Activated CD4-positive, alpha-beta T cell treated with anti-CD3 and anti-CD28 coated beads for 36 hours (primary cell): Measurements from ENCODE around the gene CPEB3. TPM values are rescaled to one million over a fixed set of nuclear protein-coding genes. Genes with fewer than 3 reads are reported as not detected.
"Not testable (repeated sequence)": the region's sequence is repeated elsewhere in the genome, so short reads cannot be mapped to it uniquely, and the experiment has no call there.

ENCODE experiments used
- ATAC-seq: fragments of 200-7000 bp; cut with Tn5 transposase; one replicate; pipeline ENCODE4 v1.10.0; 2021; ENCODE audit warnings: mild to moderate bottlenecking, moderate library complexity
- CTCF ChIA-PET: fragments of 350-600 bp; sonication (Branson Sonifier 250); formaldehyde crosslinking; loops from one replicate; lab custom pipeline; 2021; ENCODE audit warnings: antibody characterized with exemption; lab: Charles Lee
- POLR2A ChIA-PET: fragments of 350-600 bp; sonication (Branson Sonifier 250); formaldehyde crosslinking; loops from one replicate; lab custom pipeline; 2021; ENCODE audit warnings: antibody characterized with exemption, inconsistent platforms; lab: Charles Lee
- DNase-seq: peaks from one replicate; pipeline ENCODE4 v3.0.0-alpha.2; 2020
- H3K27ac Mint-ChIP-seq: one replicate; pipeline ENCODE4 v1.8.0; 2021; ENCODE audit warnings: mixed read lengths
- H3K27me3 Mint-ChIP-seq: one replicate; pipeline ENCODE4 v1.8.0; 2021; ENCODE audit warnings: mixed read lengths
- H3K36me3 Mint-ChIP-seq: one replicate; pipeline ENCODE4 v1.8.0; 2021; ENCODE audit warnings: low read depth, mixed read lengths
- H3K4me1 Mint-ChIP-seq: one replicate; pipeline ENCODE4 v1.8.0; 2021; ENCODE audit warnings: mixed read lengths
- H3K4me3 Mint-ChIP-seq: one replicate; pipeline ENCODE4 v1.8.0; 2021; ENCODE audit warnings: mild to moderate bottlenecking, moderate library complexity, mixed read lengths
- H3K9me3 Mint-ChIP-seq: one replicate; pipeline ENCODE4 v1.8.0; 2021; ENCODE audit warnings: low read depth, mixed read lengths
- intact Hi-C, 2 experiments: fragments of 100-400 bp; cut with DNase I in 1 of 2; cut with micrococcal nuclease in 1 of 2; formaldehyde crosslinking; loops; one replicate each; pipeline versions ENCODE4 v1.14.2 to v1.15.1; 2022 to 2024; cut with DNase I, micrococcal nuclease
- total RNA-seq, 2 experiments: library from RNA; stranded (reverse); gene quantifications; one replicate each; pipeline ENCODE4 v1.2.3, GENCODE V29; 2021

The CPEB3 gene
- total RNA-seq, 2 experiments from 2014 or later, result 1.4 to 1.8 TPM

DNA sequence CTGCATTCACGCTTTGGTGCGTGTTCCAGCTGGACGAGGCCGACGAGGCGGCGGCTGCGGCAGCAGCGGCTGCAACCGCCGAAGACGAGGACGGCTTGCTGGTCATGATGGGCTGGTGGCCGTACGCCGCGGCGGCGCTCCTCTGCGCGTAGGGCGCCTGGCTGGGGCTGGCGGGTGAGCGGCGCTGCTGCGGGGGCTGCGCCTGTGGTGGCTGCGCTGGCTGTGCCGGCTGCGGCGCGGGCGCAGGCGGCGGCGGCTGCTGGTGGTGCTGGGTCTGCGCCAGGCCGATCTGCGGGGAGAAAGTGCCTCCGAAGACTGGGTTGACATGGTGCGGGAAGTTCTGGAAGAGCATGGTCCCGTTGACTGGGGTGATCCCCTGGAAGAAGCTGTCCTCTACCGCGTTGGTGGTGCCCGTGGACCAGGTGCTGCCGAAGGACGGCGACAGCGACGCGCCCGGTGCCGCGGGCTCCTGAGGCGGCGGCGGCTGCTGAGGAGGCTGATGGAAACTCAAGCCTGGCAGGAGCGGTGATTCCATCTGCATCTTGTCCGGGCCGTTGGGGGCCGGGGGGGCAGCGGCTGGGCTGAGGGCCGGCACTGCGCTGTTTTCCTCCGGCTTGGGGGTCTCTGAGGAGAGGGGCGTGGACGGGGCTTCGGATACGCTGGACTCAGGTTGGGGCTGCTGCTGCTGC, 51.1 kb downstream of the CPEB3 start:
- ChIA-PET POLR2A (no interaction called here), CTCF (no interaction called here)
- Mint-ChIP-seq H3K36me3 (peaks cover 10% of the 10 kb centered on the region), H3K4me1 (peaks cover 29% of the 10 kb centered on the region), H3K27me3 (peaks cover 14% of the 10 kb centered on the region), H3K27ac (peak overlapping the region; percentile 24), H3K4me3 (peak overlapping the region; percentile 72), H3K9me3 (no peaks in the 10 kb centered on the region)
- ATAC-seq (peak; percentile 62), DNase-seq (peak; percentile 64)
- intact Hi-C loops, result loop anchor here (2.0 kb wide), 2 partner anchors 27 to 51 kb away; partner anchors contain the start of genes CPEB3 (in 2 of the 2) and MARCHF5 (in 2 of the 2)

DNA sequence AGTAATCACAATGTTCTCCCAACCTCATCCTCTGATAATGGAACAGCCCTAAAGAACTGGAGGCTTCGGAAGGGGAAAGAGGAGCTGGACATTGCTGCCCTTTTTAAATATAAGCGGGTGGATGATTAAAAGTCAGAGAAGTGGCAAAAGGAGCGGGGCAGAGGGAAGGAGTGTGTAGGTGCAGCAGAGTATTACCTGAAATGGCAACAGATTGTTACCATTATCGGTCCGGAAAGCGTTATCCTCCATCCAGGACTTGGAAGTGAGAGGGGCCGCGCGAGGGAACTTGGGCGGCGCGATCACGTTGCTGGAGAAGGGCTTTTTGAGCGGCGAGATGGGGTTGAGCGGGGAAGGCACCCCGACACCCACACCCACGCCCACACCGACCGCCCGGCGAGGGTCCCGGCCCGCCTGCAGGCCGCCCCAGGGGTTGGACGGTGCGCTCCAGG, 51.7 kb downstream of the CPEB3 start:
- Mint-ChIP-seq H3K36me3 (peaks cover 10% of the 10 kb centered on the region), H3K27me3 (peaks cover 14% of the 10 kb centered on the region), H3K4me1 (peaks cover 27% of the 10 kb centered on the region), H3K4me3 (peak overlapping the region; percentile 69), H3K27ac (no peak overlapping the region), H3K9me3 (no peaks in the 10 kb centered on the region)
- intact Hi-C loops, result no loop called here
- ChIA-PET CTCF (interaction anchor here (0.6 to 0.8 kb wide), 2 partner anchors 8 to 334 kb away, joined by 3 read pairs; no protein-coding TSS in a partner anchor), POLR2A (no interaction called here)
- ATAC-seq (no peak), DNase-seq (no peak)

DNA sequence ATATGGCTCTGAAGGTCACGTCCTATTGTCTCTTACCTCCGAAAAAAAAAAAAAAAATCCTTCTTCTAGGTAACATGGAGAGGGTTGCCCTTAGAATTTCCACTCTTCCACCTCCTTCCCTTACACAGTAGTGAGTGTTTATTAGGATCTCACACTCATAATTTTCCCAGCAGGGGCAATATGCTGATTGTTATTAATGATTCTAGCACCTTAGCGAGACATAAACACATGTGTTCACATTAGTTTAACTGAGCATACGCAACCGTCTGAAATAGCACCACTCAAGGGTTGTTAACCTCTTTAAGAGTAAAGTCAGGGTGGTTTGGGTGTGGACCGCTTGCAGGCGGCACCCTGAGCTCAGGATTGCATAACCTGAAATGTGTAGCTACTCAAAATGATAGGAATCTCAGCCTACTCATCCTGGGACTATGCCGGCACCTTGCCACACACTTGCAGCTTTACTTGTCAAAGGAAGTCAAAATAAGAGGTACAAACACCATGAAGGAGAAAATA, 52.2 kb downstream of the CPEB3 start:
- H3K27me3 Mint-ChIP-seq, result peaks cover 14% of the 10 kb centered on the region
- intact Hi-C loops, result no loop called here
- H3K27ac Mint-ChIP-seq, result no peak overlapping the region
- CTCF ChIA-PET, result interaction anchor here (0.6 to 0.8 kb wide), 2 partner anchors 9 to 334 kb away, joined by 3 read pairs; no protein-coding TSS in a partner anchor
- ATAC-seq (no peak), DNase-seq (no peak)
- POLR2A ChIA-PET, result interaction anchor here (0.7 kb wide), 1 partner anchor 11 kb away, joined by 5 read pairs; no protein-coding TSS in a partner anchor
- peaks cover 10% of the 10 kb centered on the region for H3K36me3 Mint-ChIP-seq
- H3K4me3 Mint-ChIP-seq, result peak overlapping the region; percentile 69
- no peaks in the 10 kb centered on the region for H3K9me3 Mint-ChIP-seq
- peaks cover 27% of the 10 kb centered on the region for H3K4me1 Mint-ChIP-seq

DNA sequence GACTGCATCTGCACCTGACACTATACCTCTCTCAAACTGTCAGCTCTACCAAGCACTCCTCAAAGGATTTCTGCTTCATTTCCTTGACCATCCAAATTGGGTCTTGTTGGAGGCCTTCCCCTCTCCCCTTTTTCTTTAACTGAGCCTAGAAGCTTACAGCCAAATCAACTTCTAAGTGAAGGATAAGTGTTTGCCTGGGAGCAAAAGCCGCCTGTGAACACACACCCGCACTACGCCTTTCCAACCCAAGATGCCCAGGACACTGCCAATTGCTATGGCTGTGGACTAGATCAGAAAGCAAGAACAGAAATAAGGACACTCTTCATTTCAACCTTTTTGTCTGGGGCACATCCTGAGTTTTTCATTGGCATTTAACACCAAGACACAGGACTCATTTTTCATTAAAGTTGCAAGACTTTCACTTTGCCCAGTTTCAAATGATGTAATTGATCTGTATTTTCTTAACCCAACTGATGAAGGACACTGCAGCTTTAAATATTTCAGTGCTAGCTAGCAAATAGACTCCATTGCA, 52.8 kb downstream of the CPEB3 start:
- Mint-ChIP-seq H3K4me1 (peaks cover 24% of the 10 kb centered on the region), H3K27ac (no peak overlapping the region), H3K4me3 (no peak overlapping the region), H3K9me3 (no peaks in the 10 kb centered on the region), H3K27me3 (peaks cover 14% of the 10 kb centered on the region), H3K36me3 (peaks cover 10% of the 10 kb centered on the region)
- no peak for ATAC-seq
- intact Hi-C loops, result no loop called here
- POLR2A ChIA-PET, result interaction anchor here (0.7 kb wide), 1 partner anchor 11 kb away, joined by 5 read pairs; no protein-coding TSS in a partner anchor
- CTCF ChIA-PET, result no interaction called here
- no peak for DNase-seq

DNA sequence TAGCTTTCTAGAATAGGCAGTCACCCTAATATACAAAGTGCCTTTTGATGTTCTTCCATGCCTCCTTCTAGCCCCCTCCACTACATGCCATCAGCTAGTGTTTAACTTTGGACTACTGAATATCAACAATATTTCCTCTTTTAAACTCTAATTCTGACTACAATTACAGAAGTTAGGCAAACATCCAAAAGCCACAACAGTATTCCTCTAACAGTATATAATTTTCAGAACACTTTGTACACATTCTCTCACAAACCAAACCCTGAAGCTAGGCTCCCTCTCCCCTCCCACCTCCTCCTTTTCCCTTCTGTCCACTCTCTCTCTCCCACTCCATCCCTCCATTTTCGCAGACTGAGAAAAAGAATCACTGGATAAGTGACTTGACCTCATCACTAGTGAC, 59.7 kb downstream of the CPEB3 start:
- CTCF ChIA-PET, result interaction anchor here (0.6 kb wide), 1 partner anchor 32 kb away, joined by 4 read pairs; no protein-coding TSS in a partner anchor
- Mint-ChIP-seq H3K4me3 (no peak overlapping the region), H3K27ac (no peak overlapping the region)

DNA sequence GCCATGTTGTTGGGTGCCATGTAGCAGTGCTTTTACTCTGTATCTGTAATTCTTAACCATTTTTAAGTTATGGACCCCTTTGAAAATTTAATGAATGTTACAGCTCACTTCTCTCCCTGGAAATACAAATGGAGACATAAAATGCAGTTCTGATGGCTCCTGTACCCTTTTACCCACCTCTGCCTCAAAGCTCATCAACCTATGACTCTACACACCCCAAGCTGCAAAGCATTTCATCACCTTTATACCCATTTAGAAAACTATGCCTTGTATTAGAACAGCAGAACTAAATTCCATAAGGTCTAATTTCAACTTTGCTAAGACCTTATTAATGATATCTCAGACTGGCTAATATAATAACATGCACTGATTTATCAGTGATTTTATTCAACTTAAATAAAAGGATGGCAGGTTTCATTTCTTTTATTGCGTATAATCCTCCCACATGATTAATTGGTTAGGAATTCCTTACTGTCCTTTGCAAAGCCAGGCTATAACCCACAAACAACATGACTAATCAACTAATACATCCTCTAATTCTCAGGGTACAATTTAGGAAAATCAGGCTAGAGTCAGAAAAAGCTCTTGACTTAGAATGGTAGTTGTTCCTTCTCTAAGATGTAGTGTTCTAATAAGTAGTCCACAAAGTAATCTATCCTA, 68.1 kb downstream of the CPEB3 start:
- ATAC-seq, result no peak
- no peak overlapping the region for H3K4me3 Mint-ChIP-seq
- POLR2A ChIA-PET, result no interaction called here

More for the DNA sequence above, 59.7 kb downstream of the CPEB3 start:
- intact Hi-C loops, result no loop called here
- Mint-ChIP-seq H3K36me3 (no peaks in the 10 kb centered on the region), H3K4me1 (peaks cover 5% of the 10 kb centered on the region), H3K27me3 (no peaks in the 10 kb centered on the region), H3K9me3 (no peaks in the 10 kb centered on the region)
- DNase-seq, result no peak
- ATAC-seq, result no peak
- POLR2A ChIA-PET, result no interaction called here

DNA sequence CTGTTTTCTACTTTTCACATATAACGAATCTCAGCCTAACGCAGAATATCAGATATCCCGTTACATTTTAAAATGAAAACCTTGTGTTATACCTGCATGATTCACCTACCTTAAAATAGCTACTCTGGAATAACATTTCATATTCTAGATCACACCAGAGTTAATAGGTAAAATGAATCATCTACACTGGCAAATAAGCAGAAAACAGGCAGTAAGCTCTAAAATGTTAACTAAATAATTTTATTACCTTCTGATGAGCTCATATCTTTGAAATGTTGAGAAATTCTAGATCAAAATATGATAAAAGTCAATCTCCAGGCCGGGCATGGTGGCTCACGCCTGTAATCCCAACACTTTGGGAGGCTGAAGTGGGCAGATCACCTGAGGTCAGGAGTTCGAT, 71.3 kb downstream of the CPEB3 start:
- no peaks in the 10 kb centered on the region for H3K4me1 Mint-ChIP-seq
- H3K36me3 Mint-ChIP-seq, result no peaks in the 10 kb centered on the region
- H3K27me3 Mint-ChIP-seq, result no peaks in the 10 kb centered on the region
- intact Hi-C loops, result no loop called here
- CTCF ChIA-PET, result interaction anchor here (0.5 to 0.6 kb wide), 2 partner anchors 105 to 527 kb away, joined by 3 read pairs; no protein-coding TSS in a partner anchor
- no peak overlapping the region for H3K4me3 Mint-ChIP-seq
- H3K9me3 Mint-ChIP-seq, result no peaks in the 10 kb centered on the region
- no peak overlapping the region for H3K27ac Mint-ChIP-seq
- DNase-seq, result no peak
- POLR2A ChIA-PET, result no interaction called here
- no peak for ATAC-seq

More for the DNA sequence above, 68.1 kb downstream of the CPEB3 start:
- Mint-ChIP-seq H3K4me1 (no peaks in the 10 kb centered on the region), H3K9me3 (no peaks in the 10 kb centered on the region), H3K27me3 (no peaks in the 10 kb centered on the region), H3K27ac (no peak overlapping the region), H3K36me3 (no peaks in the 10 kb centered on the region)
- CTCF ChIA-PET, result no interaction called here
- intact Hi-C loops, result no loop called here
- no peak for DNase-seq

DNA sequence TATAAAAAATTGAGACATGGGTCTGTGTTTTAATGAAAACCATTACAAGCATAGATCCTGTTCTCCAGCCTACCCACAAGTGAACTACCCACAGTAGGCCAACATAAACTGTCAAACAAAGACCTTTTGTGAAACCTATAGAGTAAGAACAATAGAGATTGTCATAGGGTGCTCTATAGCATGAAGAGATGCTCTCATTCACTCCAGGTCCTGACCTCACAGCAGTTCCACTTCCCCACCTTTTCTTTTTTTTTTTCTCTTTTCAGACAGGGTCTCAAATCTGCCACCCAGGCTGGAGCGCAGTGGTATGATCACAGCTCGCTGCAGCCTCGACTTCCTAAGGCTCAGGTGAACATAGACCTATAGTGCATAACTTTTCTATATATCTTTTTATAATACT, 72.3 kb downstream of the CPEB3 start:
- ChIA-PET POLR2A (no interaction called here), CTCF (no interaction called here)
- DNase-seq (no peak), ATAC-seq (no peak)
- H3K9me3 Mint-ChIP-seq, result no peaks in the 10 kb centered on the region
- intact Hi-C loops, result no loop called here
- no peak overlapping the region for H3K27ac Mint-ChIP-seq
- H3K36me3 Mint-ChIP-seq, result no peaks in the 10 kb centered on the region
- H3K27me3 Mint-ChIP-seq, result no peaks in the 10 kb centered on the region
- H3K4me3 Mint-ChIP-seq, result no peak overlapping the region
- H3K4me1 Mint-ChIP-seq, result peaks cover 4% of the 10 kb centered on the region

DNA sequence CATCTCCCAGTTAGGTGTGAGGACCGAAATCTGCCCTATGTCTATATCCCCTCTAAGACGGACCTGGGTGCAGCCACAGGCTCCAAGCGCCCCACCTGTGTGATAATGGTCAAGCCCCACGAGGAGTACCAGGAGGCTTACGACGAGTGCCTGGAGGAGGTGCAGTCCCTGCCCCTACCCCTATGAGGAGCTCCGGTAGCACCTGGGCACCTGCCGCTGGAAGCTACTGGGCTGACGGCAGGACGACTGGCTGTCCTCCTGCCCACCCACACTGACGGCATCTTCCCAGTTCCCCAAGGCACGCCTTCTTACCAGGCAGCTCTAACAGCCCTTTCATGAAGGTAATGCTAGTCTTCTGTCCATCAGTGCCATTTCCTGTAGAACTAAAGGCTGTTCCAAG, 74.3 kb downstream of the CPEB3 start:
- H3K4me1 Mint-ChIP-seq, H3K4me3 Mint-ChIP-seq, intact Hi-C loops, POLR2A ChIA-PET, H3K27me3 Mint-ChIP-seq, H3K9me3 Mint-ChIP-seq, H3K36me3 Mint-ChIP-seq, ATAC-seq, H3K27ac Mint-ChIP-seq: not testable (repeated sequence)
- CTCF ChIA-PET, result interaction anchor here (0.6 to 0.7 kb wide), 3 partner anchors 47 to 273 kb away, joined by 3 to 4 read pairs (median 4); no protein-coding TSS in a partner anchor
- DNase-seq, result peak; percentile 12

DNA sequence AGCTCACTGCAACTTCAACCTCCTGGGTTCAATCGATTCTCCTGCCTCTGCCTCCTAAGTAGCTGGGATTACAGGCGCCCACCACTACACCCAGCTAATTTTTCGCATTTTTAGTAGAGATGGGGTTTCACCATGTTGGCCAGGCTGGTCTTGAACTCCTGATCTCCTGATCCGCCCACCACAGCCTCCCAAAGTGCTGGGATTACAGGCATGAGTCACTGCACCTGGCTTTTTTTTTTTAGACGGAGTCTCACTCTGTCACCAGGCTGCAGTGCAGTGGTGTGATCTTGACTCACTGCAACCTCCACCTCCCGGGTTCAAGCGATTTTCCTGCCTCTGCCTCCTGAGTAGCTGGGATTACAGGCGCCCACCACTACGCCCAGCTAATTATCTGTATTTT, 75.7 kb downstream of the CPEB3 start:
- H3K27ac Mint-ChIP-seq, H3K27me3 Mint-ChIP-seq, H3K36me3 Mint-ChIP-seq, DNase-seq, H3K9me3 Mint-ChIP-seq, POLR2A ChIA-PET, intact Hi-C loops, H3K4me3 Mint-ChIP-seq, ATAC-seq: not testable (repeated sequence)
- CTCF ChIA-PET, result interaction anchor here (0.7 kb wide), 1 partner anchor 37 kb away, joined by 3 read pairs; no protein-coding TSS in a partner anchor
- peaks cover 13% of the 10 kb centered on the region for H3K4me1 Mint-ChIP-seq

DNA sequence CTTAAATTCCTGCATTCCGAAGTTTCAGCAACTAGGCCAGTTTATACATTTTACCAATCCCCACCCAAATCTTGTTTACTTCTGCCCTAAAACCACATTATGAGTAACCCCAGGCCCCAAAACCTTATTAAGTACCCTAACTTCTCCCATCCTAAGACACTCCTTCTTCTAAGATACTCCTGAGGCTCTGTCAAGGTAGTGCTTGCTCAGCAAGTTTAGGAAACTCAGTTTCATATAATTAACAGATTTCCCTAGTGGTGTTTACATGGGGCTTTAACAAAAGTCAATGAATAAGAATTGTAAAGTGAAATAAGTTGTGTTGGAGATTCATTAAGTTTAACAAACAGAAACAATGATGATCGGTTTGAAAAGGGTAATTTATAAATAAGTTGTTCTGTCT, 77.8 kb downstream of the CPEB3 start:
- H3K27me3 Mint-ChIP-seq, result no peaks in the 10 kb centered on the region
- ATAC-seq (no peak), DNase-seq (no peak)
- no peak overlapping the region for H3K4me3 Mint-ChIP-seq
- H3K36me3 Mint-ChIP-seq, result no peaks in the 10 kb centered on the region
- CTCF ChIA-PET, result interaction anchor here (1.5 kb wide), 1 partner anchor 125 kb away, joined by 3 read pairs; no protein-coding TSS in a partner anchor
- H3K27ac Mint-ChIP-seq, result no peak overlapping the region
- POLR2A ChIA-PET, result no interaction called here
- H3K4me1 Mint-ChIP-seq, result peaks cover 13% of the 10 kb centered on the region
- no peaks in the 10 kb centered on the region for H3K9me3 Mint-ChIP-seq
- intact Hi-C loops, result loop anchor here (2.0 to 5.0 kb wide), 2 partner anchors 28 to 266 kb away; no protein-coding TSS in a partner anchor
